Measurements from ENCODE around the gene NOTCH2. TPM values are rescaled to one million over a fixed set of nuclear protein-coding genes. Genes with fewer than 3 reads are reported as not detected.

The NOTCH2 gene
- total and polyA plus RNA-seq, 9 of the 15 experiments (the other 6 are each of a cell fraction or from before 2014, with no cell fraction given), result 0.04 to 1.2 (median 0.28) TPM; not detected in 1

- POLR2A ChIA-PET, result interaction anchor here (1.2 kb wide), 1 partner anchor 79 kb away, joined by 3 read pairs; no protein-coding TSS in a partner anchor
- no peaks in the 10 kb centered on the region for H3K9me3 ChIP-seq (replicated peaks; ENCODE audit: control insufficient read depth, insufficient read depth, low read depth, low read length)
- H3K4me3 ChIP-seq, result no peak overlapping the region
- H3K9ac ChIP-seq (ENCODE audit: insufficient read depth in 1 of 2, low read depth in 2 of 2, low read length in 2 of 2), result no peak overlapping the region
- TF ChIP-seq POLR2AphosphoS2 (IDR thresholded peaks at IDR 0.05; ENCODE audit: low read length) (no peak), THRA (IDR thresholded peaks at IDR 0.05) (no peak), SRSF3 (IDR thresholded peaks at IDR 0.05; ENCODE audit: insufficient read depth, low read length) (no peak), NR0B1 (IDR thresholded peaks at IDR 0.05; ENCODE audit: partially characterized antibody) (no peak)
- no peaks in the 10 kb centered on the region for H3K9me1 ChIP-seq (ENCODE audit: control insufficient read depth, insufficient read depth, low read length)
- H3K36me3 ChIP-seq (ENCODE audit: control insufficient read depth, insufficient read depth, low read length), result no peaks in the 10 kb centered on the region
- H3K79me2 ChIP-seq (ENCODE audit: control insufficient read depth, insufficient read depth, low read length), result no peaks in the 10 kb centered on the region
- ATAC-seq (no peak), FAIRE-seq (no peak), DNase-seq (ENCODE audit: extremely low read depth in 1 of 4, low spot score in 3 of 4) (no peak)
- H3K27me3 ChIP-seq (ENCODE audit: control insufficient read depth in 2 of 2, insufficient read depth in 2 of 2, low read length in 2 of 2), result peaks cover 11 to 34% of the 10 kb centered on the region in 2 experiments
- intact Hi-C loops (cut with micrococcal nuclease), result no loop called here
- CTCF ChIA-PET (ENCODE audit: low intra/inter-chr PET ratio), result no interaction called here
- H3K27ac ChIP-seq (ENCODE audit: extremely low read depth, low read depth, low read length), result no peak overlapping the region
- no peaks in the 10 kb centered on the region for H4K20me1 ChIP-seq (replicated peaks; ENCODE audit: control insufficient read depth, insufficient read depth, low read length)
- under 1% methylated on average over 7 of the region's 7 CpGs for WGBS (ENCODE audit: insufficient coverage, low coverage, missing lambda C conversion rate)
- peaks cover 0 to 6% of the 10 kb centered on the region in 2 experiments; a peak in 2 of 5 replicates for H3K4me1 ChIP-seq (replicated peaks in 1 of 2; ENCODE audit: control insufficient read depth in 2 of 2, insufficient read depth in 2 of 2, low read length in 2 of 2)
- H3K4me2 ChIP-seq (ENCODE audit: insufficient read depth, low read length), result no peak overlapping the region
- no TSS peak for BruUV-seq (replicated peaks)
- no peak overlapping the region for H2AFZ ChIP-seq (ENCODE audit: low read depth, low read length)
- in situ Hi-C loops (cut with MboI), result no loop called here
Observed at GRCh38 chr1:119918301-119918700, 151.2 kb downstream of the NOTCH2 start.

All from K562 (cell line).